ENCODE measurements around the gene SUSD4.

GRCh38 chr1:223330466-223330865 is 33.5 kb downstream of the SUSD4 start:
- TF ChIP-seq POLR2AphosphoS5 (IDR thresholded peaks at IDR 0.05) (no peak), POLR2A (IDR thresholded peaks at IDR 0.05) (no peak)
